Ecto neural progenitor cell (in vitro differentiated cells): Measurements from ENCODE around the gene C4orf17.
A peak's percentile ranks its signal among the peaks of the same experiment; 100 is the strongest.

Experiments
- DNase-seq: peaks from one replicate; pipeline ENCODE4 v3.0.0-alpha.2; 2018; ENCODE audit warnings: low spot score

C4orf17 gene

DNA sequence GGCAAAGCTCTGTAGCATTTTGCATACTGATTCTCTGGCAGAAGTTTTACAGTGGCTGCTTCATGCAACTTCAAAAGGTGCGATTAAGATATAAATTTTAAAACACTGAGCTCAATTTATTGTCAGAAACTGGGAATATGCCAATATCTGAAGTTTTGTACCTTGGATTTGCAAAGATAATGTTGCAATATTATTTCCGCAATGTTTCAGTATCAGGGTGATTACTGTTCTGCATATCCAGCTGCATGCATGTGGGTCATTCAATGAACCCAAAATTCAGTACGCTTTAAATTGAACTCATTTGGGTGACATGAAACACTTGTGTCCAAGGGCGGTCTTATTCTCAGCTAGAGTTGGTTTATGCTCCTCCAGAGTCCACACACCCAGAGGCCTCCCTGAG lies 26.9 kb downstream of the C4orf17 start:
- DNase-seq = no peak

DNA sequence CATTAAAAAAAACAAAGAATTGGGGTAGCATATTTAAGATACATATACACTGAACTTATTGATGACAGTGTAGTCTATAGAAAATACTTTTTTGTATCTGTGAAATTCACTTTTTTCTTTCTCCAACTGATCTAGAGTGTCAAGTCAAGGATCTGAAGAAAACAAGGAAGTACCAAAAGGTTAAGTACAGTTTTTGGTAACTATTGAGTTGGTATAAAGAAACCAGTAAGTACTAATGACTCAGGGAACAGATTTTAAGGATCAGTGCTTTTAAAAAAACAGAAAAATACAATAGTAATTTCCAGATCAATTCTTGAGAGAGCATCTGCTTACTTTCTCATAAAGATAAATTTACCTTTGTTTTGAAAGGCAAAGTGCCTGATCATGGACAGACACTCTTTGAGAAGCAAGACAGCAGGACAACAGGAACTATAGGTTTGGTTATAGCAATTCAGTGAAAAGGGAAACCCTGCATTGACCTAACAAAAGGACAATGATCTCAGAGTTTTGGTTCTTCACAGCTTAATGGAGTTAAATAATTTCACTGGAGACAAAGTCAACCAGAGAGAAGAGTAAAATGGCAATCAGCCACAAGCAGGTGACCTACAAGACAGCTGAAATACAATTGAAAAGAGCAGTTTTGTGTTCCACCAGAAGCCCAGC lies 29.6 kb downstream of the C4orf17 start:
- DNase-seq = no peak

DNA sequence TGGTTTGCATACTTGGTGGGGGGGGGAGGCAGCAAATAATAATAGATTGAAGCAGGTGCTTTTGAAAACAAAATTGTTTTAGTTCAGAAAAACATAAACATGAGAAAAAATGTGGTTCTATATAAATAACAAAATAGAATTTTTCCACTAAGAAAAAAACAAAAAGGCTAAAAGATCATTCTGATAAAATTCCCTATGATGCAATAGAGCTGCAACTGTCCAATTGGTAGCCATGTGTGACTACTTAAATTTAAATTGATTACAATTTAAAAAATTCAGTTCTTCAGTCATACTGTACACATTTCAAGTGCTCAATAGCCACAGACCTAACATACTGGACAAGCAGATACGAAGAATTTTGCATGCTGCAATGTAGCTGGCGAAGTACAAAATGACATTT lies 42.1 kb downstream of the C4orf17 start:
- DNase-seq = no peak

DNA sequence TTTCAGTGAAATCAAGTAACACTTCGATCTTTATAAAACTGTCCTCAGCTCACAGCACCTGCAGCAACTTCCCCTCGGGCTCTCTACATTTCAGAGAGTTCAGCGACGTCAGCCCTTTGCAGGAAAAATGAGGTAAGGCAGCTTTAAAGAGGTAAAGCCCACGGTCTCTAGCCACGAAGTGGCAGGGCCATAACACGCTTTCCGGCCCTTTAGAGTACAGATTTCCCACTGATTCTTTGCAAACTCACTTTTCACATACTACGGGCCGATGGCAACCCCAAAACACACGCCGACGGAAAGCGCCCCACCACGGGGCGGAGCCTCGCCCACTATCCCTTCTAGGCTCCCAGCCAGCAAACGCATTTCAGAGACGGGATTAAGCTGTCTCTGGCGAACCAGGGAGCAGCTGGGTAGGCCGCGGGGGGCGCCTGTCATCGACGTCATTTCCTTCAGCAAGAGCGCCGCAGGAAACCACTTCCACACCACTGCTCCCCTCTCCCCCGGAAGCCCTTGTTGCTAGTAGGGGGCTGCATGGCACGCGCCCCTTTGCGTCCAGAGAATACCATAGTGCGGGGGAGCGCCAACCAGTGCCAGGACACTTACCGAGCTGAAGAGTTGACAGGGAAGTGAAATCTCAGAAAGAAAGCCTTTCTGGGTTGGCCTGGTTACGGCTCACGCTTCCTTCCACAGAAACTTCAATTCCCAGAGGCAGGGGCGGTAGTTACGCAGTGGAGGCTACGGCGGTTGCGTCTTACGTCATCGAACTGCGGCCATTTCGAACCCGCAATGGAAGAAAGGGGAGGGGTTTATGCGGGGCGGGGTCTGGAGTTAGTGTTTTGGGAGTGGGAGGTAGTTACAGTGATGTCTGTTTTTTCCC lies 52.7 kb downstream of the C4orf17 start, which contains the start of gene TRMT10A:
Gene TRMT10A, minus strand, starts transcription at position 730 of the 877 bp plus-strand sequence. CDS start 4,701 bp downstream, outside the sequence.
- peak; percentile 97 for DNase-seq

DNA sequence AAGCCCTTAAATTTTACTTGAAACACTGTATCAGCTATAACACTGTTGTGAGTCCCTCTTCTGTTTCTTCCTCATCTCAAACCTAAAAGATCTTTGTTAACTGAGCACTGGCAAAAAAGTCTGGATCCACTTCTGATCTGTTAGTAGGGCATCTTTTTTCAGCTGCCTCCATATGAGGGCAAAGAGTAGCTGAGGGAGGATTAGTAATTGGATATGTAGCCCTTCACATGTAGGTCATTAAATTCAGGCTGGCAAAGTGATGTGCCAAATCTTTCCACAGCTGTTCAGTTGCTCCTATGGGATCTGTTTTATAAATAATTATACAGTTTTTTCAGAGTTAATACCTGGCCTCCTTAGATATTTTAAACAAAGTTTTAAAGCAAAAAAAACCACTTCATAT lies 54.1 kb downstream of the C4orf17 start:
- no peak for DNase-seq

DNA sequence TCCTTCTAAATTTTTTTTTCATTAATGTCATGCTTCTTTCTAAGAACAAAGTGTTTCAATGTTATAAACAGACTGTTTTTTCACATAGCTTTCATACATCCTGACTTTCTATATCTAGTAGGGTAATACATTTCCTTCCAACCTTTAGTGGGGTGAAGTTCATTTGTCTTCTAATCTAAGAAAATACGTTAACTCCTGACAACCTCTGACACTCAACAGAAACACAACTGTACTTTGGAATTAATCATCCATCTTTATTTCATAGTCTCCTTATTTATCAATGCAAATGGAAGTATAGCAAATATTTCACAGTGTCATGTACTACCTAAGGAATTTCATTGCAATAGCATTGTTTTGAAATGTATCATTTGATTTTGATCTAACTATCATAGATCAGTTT lies 61.1 kb downstream of the C4orf17 start:
- DNase-seq = no peak

DNA sequence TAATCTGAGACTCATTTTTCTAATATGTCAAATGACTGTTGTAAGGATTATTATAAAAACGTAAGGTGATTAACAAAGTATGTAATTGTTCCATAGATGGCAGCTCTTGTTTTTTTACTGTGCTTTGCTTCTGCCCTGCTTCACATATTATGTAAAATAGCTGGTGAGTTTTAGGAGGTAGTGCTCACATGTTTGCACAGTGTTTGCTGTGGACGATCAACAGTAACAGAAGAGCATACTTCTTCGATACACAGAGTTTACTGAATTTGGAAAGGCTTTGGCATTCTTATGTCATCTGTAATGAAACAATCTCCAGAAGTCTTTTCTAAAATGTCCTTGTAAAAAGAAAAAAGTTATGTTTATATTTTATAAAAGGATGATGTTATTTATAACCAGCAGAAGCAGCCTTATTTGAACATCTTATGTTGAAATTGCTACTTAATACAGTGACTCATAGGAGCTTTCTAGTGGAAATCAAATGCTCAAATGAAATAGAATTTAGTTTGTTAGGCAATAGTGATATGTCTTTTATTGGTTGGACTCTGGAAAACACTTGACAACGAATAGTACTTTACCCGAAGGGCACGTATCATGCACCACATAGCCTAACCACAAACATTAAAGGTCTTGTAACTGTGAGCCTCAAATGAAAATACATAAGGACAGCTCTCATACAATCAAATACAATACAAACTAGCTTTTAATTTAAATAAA lies 61.9 kb downstream of the C4orf17 start:
- no peak for DNase-seq

DNA sequence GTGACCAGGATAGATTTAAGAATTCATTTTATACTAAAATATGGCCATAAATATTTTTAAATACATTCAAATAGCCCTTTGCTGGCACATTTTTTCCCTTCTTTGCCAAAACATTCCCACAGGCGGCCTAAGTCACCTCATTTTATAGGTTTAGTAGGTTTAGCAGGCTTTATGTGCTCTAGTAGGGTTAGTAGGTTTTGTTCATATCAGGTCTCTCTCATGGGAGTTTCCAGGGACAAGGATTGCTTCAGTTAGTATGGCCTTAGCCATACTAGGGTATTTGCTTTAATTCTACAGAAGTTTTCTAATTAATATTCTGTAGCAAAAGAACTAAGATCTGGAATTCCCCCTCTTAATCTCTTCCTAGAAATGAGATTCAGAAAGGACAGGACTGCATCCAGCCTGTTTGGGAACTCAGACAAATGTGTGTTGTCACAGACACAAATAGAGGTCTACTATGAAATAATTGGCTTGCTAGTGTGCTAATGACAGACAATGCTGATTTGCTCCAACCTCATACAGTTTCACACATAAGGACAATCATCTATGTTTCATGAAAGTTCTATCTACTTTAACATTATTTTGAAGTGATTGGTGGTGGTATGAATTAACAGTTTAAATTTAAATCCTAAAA lies 63.0 kb downstream of the C4orf17 start:
- no peak for DNase-seq

DNA sequence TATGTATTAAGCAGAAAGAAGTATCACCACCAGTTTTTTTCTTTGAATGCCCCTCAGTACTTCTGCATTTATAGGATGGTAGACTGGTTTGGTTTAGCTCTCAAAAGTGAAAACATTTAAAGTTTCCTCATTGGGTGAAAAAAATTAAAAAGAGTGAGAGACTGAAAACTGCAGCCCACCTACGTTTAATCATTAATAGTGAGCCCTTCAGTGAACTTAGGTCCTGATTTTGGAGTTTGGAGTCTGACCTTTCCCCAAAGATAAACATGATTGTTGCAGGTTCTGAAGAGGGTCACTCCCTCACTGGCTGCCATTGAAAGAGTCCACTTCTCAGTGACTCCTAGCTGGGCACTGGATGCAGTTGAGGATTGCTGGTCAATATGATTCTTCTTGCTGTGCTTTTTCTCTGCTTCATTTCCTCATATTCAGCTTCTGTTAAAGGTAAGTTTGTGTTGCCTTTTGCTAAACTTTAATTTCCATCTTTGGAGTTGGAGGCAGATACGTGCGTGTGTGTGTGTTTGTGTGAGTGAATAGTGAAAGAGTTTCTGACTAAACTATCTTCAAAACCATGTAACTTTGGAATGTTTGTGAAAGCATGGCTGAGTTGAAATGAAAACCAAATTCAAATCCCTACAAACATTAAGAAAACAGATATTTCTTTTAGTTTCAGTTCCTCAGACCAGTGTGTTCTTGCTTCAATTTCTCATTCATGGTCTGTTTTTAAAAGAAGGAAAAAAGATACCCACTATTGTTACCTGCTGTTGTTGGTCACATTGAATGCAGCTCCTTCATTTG lies 63.9 kb downstream of the C4orf17 start, which contains the start of gene MTTP:
Gene MTTP, plus strand, starts transcription at position 295 of the 795 bp plus-strand sequence. Its CDS starts 86 bp downstream, at position 381.
- DNase-seq = no peak

DNA sequence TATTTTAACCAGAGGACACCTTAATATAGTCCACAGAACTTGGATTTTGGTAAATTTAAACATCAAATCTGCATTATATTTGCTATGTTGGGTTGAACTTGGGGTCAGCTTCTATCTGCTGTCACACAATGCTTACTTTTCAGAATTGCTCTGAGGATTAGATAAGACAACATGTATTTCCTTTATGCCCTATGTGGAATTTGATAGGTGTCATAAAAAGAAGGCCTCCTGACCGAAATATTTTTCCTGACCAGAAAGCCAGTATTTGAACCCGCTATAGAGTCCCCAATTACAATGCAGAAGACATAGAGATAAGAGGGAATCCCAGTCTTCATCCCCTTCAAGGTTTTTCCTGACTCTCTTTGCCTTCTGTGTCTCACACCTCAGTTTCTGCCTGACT lies 67.9 kb downstream of the C4orf17 start:
- no peak for DNase-seq

DNA sequence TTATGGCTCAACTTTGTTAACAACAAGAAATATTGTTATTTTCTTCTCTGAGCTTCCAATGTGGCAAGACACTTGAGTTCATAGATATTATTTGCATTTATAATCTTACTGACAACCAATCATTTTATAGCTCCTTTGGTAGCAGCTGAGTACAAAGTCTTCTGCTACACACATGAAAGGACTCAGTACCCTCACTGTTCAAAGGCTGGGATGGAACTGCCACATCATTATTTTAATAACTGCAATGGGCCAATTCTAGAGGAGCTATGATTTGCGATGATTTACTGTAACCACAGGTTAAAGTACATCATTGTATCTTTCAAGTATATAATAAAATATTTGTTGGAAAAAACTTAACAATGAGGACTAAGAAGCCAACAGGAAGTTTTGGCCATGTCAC lies 74.7 kb downstream of the C4orf17 start:
- no peak for DNase-seq

DNA sequence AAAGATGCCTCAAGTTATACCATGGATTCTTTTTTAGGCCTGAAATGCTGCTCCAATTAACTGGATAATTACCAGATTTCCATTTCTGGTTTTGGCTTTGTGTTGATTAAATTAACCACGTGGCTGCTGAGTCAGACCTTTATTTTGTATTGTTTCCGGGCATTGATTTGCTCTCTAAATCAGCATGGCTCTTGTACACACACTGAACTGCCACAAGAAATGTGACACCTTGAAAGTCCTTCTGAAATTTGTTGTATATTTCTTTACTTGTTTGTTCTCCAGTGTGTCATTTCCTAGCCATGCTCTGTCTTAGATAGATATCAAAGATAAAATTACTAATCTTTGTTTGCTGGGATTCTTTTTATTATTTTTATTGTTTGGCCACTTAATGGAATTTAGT lies 75.5 kb downstream of the C4orf17 start:
- DNase-seq = no peak

DNA sequence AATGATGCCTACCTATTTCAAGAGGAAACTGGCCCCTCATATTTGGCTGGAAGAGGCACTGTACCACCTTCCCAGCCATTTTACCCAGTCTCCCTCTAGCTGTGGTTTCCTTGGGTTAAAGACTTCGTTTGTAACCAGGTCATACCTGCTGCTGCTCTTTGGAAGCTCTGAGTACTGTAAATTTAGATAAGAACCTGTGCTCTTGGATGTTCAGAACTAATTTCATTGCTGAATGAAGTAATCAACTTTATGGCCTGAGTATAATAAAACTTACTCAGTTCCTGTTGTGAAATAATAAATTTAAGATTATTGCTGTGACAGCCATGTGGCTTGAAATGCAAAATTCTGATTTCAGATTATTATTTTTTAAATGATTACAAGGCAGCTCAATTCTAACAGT lies 76.0 kb downstream of the C4orf17 start:
- no peak for DNase-seq

DNA sequence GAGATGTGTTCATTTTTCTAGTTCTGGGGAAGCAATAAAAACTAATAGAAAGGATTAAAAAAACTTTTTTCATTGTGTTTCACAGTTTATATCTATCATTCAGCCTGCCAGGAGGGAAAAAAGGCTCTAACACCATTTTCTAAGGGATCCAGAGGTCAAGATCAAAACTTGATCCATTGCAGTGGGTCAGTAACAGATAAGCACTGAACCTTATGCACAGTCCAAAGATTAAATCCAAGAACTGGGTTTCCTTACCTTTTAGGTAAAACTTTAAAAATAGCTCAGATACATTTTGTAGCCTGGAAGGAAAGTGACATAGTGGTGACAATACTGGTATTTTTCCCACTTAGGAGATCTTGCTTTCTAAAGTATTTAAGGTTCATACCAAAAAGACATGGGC lies 76.5 kb downstream of the C4orf17 start:
- no peak for DNase-seq

DNA sequence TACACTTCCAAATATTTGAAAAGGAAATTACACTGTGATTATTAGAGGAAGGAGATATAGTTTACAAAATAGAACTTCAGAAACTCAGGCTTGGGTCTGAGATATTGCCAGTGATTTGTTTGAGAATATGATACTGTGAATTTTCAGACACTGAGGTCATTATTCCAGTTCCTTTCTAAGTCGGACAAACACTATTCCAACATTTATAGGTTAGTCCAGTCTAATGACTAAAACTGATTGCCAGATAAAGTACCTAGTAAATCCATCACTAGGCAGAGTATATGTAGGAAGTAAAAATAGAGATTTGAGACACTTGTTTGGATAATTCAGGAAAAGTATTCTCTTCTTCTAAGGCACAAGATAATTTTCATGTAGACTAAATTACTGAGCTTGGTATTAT lies 77.0 kb downstream of the C4orf17 start:
- DNase-seq = no peak

DNA sequence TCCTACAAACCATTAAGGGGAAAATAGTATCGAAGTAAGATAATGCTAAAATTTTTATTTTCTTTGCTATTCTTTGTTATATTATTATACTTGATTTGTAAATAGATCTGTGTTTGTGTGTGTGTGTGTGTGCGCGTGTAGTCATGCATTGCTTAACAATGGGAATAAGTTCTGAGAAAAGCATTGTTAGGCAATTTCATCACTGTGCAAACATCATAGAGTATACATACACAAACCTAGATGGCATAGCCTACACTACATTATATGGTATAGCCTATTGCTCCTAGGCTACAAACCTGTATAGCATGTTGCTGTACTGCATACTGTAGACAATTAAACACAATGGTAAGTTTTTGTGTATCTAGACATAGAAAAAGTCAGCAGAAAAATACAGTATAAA lies 80.9 kb downstream of the C4orf17 start:
- DNase-seq = no peak
